K562 (cell line): ENCODE results near the gene CRTAP. TPM values are rescaled to one million over a fixed set of nuclear protein-coding genes. Genes with fewer than 3 reads are reported as not detected.

Source experiments
- ATAC-seq: fragments of 200-7000 bp; cut with Tn5 transposase; 3 replicates; pipeline ENCODE4 v1.9.1; 2020; ENCODE audit warnings: moderate library complexity
- BruUV-seq: library from RNA; stranded (reverse); fragments of 400-500 nt; replicated peaks from 2 replicates; lab custom pipeline; 2021; lab: Mats Ljungman, UMichigan
- CTCF ChIA-PET: fragments of 300-600 bp; formaldehyde crosslinking; extraction: SDS; loops from one replicate; lab custom pipeline; 2021; ENCODE audit warnings: low intra/inter-chr PET ratio; lab: Yijun Ruan, JAX
- POLR2A ChIA-PET: fragments of 300-600, 350-650 bp; sonication (Branson Sonifier 250); formaldehyde crosslinking; extraction: SDS; loops from one replicate; lab custom pipeline; 2021; ENCODE audit warnings: antibody characterized with exemption, inconsistent platforms; lab: Yijun Ruan, JAX
- DNase-seq, 4 experiments: peaks; one replicate each; pipeline versions ENCODE4 v3.0.0 to v3.0.0-alpha.2; 2011 to 2018; ENCODE audit warnings: low spot score in 3 of 4, mixed read lengths in 3 of 4; ENCODE audit errors: extremely low read depth in 1 of 4
- FAIRE-seq: peaks from 2 replicates; lab custom pipeline; 2011; peaks lifted over from hg19 to GRCh38; lab: Jason Lieb, UNC
- H2AFZ ChIP-seq: 2 replicates; pipeline ENCODE4 v1.6.0; 2011; ENCODE audit warnings: low read depth, low read length, control low read depth, inconsistent platforms
- H3K27ac ChIP-seq: fragments of 200-600 bp; 3 replicates; pipeline ENCODE4 v1.8.0; 2011; ENCODE audit warnings: low read depth, mild to moderate bottlenecking, control low read depth, inconsistent platforms, low read length, moderate library complexity, mixed read lengths; ENCODE audit errors: extremely low read depth
- H3K27me3 ChIP-seq, 2 experiments: fragments of 300-600 bp in 1 of 2; 2 replicates in 1 of 2; 3 replicates in 1 of 2; pipeline versions ENCODE4 v1.6.0 to v1.8.0; 2011; ENCODE audit warnings: inconsistent platforms in 2 of 2, low read length in 2 of 2, mild to moderate bottlenecking in 1 of 2, mixed read lengths in 1 of 2, moderate library complexity in 1 of 2; ENCODE audit not compliant: control insufficient read depth in 2 of 2, insufficient read depth in 2 of 2
- H3K36me3 ChIP-seq: fragments of 300-600 bp; 3 replicates; pipeline ENCODE4 v1.8.0; 2011; ENCODE audit warnings: mild to moderate bottlenecking, low read length, inconsistent platforms; ENCODE audit not compliant: control insufficient read depth, insufficient read depth
- H3K4me1 ChIP-seq, 2 experiments: fragments of 200-600 bp in 1 of 2; replicated peaks in 1 of 2; 2 replicates in 1 of 2; 3 replicates in 1 of 2; pipeline versions ENCODE4 v1.5.1 to v1.8.0; 2011; ENCODE audit warnings: inconsistent platforms in 2 of 2, low read length in 2 of 2, mild to moderate bottlenecking in 1 of 2, mixed read lengths in 1 of 2, moderate library complexity in 1 of 2; ENCODE audit not compliant: control insufficient read depth in 2 of 2, insufficient read depth in 2 of 2
- H3K4me2 ChIP-seq: 2 replicates; pipeline ENCODE4 v1.6.1; 2011; ENCODE audit warnings: low read length, control low read depth, inconsistent platforms, mixed read lengths; ENCODE audit not compliant: insufficient read depth
- H3K4me3 ChIP-seq: fragments of 200-600 bp; sonication (generic), shearing (Covaris generic); 2 replicates; pipeline ENCODE4 v1.5.1; 2016; ENCODE audit warnings: control low read depth, inconsistent platforms
- H3K79me2 ChIP-seq: fragments of 200-600 bp; 3 replicates; pipeline ENCODE4 v1.8.0; 2011; ENCODE audit warnings: low read length, inconsistent platforms; ENCODE audit not compliant: control insufficient read depth, insufficient read depth
- H3K9ac ChIP-seq, 2 experiments: 2 replicates each; pipeline versions ENCODE4 v1.6.0 to v1.6.1; 2011; ENCODE audit warnings: low read depth in 2 of 2, low read length in 2 of 2, control low read depth in 1 of 2, inconsistent platforms in 1 of 2, mild to moderate bottlenecking in 1 of 2, mixed read lengths in 1 of 2; ENCODE audit not compliant: insufficient read depth in 1 of 2
- H3K9me1 ChIP-seq: one replicate; pipeline ENCODE4 v1.6.0; 2011; ENCODE audit warnings: inconsistent platforms, mild to moderate bottlenecking, low read length, moderate library complexity; ENCODE audit not compliant: control insufficient read depth, insufficient read depth
- H3K9me3 ChIP-seq: replicated peaks from 2 replicates; pipeline ENCODE4 v1.5.1; 2011; ENCODE audit warnings: low read depth, low read length, inconsistent platforms; ENCODE audit not compliant: control insufficient read depth, insufficient read depth
- H4K20me1 ChIP-seq: replicated peaks from 2 replicates; pipeline ENCODE4 v1.6.1; 2011; ENCODE audit warnings: low read length, inconsistent platforms, mixed read lengths; ENCODE audit not compliant: control insufficient read depth, insufficient read depth
- ELF2 ChIP-seq: fragments of 250-450 bp; sonication (Bioruptor Pico); IDR thresholded peaks from 2 replicates; pipeline ENCODE4 v1.5.0; 2021; ENCODE audit warnings: mild to moderate bottlenecking
- FOXM1 ChIP-seq, 2 experiments: fragments of 450-650 bp in 1 of 2; sonication (generic) in 1 of 2; formaldehyde crosslinking in 1 of 2; IDR thresholded peaks; 2 replicates each; pipeline versions ENCODE4 v1.6.1 to v1.9.0; 2017 to 2022; ENCODE audit warnings: low read depth in 2 of 2, mild to moderate bottlenecking in 2 of 2, missing genetic modification reagents in 1 of 2, moderate library complexity in 1 of 2
- MEIS2 ChIP-seq: fragments of 450-650 bp; IDR thresholded peaks from 2 replicates; pipeline ENCODE4 v1.6.1; 2014; ENCODE audit warnings: mild to moderate bottlenecking; ENCODE audit not compliant: partially characterized antibody
- NFRKB ChIP-seq: fragments of 450-650 bp; IDR thresholded peaks from 2 replicates; pipeline ENCODE4 v1.6.1; 2016; ENCODE audit warnings: low read depth
- WGBS: fragments of 100-300 bp; shearing (Covaris generic); methylation state at CpG from one replicate; pipeline ENCODE4 v1.1.6; 2016; ENCODE audit warnings: low coverage, mixed read lengths; ENCODE audit not compliant: insufficient coverage; ENCODE audit errors: missing lambda C conversion rate; 5-methylcytosine and 5-hydroxymethylcytosine counted together
- in situ Hi-C: fragments of 300-500 bp; cut with MboI; formaldehyde crosslinking; loops from 4 replicates; pipeline ENCODE4 v1.15.0; 2018; ENCODE audit warnings: inconsistent platforms, mixed read lengths
- intact Hi-C: fragments of 100-400 bp; cut with micrococcal nuclease; formaldehyde crosslinking; loops from 2 replicates; pipeline ENCODE4 v1.14.2; 2022
- polyA plus RNA-seq, 8 experiments: library from polyadenylated mRNA; depleted of rRNA in 4 of 8; stranded (reverse) in 5 of 8; unstranded in 3 of 8; fragments of >200 nt; fragmentation: Nextera tagmentation in 2 of 8; fragmentation: Illumina TruSeq in 1 of 8; extraction: Ambion mirVana in 2 of 8; extraction: Trizol in 1 of 8; gene quantifications; 2 replicates each; pipeline versions ENCODE4 v1.2.1 to v1.2.3, GENCODE V29; 2011 to 2014; ENCODE audit warnings: inconsistent platforms in 1 of 8, missing spikeins in 1 of 8
- total RNA-seq, 7 experiments: library from RNA; depleted of rRNA in 6 of 7; stranded (reverse); fragments of >200 nt in 6 of 7; fragmentation: Illumina TruSeq in 2 of 7; extraction: Trizol in 2 of 7; gene quantifications; 2 replicates each; pipeline versions ENCODE4 v1.2.1 to v1.2.3, GENCODE V29; 2011 to 2021; ENCODE audit warnings: low replicate concordance in 1 of 7

The CRTAP gene
- total and polyA plus RNA-seq, 9 of the 15 experiments (the other 6 are each of a cell fraction or from before 2014, with no cell fraction given) = 10.0 to 121 (median 53.0) TPM

DNA sequence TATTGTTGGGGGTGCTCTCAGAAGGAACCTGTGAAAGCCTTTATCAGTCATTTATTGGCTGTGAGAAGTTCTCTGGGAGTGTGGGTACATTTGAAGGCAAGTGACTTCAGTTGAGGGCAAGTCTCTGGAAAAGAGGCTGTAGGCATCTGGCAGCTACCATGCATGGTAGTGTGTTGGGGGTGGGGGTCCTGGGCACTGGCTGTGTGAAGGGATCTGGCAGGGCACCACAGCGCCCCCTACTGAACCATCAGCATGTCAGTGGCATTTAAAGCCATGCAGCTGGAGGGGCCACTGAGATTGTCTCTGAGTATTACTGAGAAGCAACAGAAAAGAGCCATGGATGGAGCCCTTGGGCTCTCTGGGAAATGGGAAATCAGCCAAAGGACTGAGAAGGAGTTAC, 30.6 kb downstream of the CRTAP start (continued):
- TF ChIP-seq MEIS2 = peak; percentile 29
- TF ChIP-seq ELF2 (CRISPR knock-in tag) = 0 out of 2 replicates have a peak, but pooled peaks have one; percentile 38

DNA sequence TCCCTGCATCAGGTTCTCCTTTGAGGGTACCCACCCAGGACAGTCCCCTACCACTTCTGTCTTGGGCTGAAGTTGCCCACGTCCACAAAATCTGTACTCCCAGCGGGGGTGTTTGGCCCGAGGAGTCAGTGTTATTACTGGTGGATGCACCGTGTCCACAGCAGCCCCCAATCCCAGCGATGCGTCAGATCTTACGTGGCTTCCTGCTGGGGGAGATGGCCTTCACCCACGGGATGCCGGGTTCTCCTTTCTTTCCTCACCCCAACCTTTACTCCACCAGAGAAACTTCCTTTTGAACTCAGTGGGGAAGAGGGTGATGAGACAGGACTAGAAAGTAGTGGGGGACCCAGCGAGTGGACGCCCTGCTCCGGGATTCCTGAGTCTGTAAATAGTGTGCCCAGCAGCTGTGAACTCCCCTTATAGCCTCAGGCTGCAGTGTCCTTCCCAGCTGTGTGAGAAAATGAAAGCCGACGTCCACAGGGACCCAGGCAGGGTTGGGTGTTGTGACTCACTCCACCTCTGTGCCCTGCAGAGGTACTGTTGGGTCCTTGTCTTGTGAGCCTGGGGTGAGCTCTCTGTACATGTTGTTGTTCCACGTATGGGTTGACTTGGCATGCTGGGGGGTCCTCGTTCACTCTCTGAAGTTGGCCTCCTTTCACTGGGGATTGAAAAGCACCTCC, 31.5 kb downstream of the CRTAP start:
- Histone ChIP-seq H3K9me3 (no peaks in the 10 kb centered on the region), H4K20me1 (no peaks in the 10 kb centered on the region), H3K79me2 (no peaks in the 10 kb centered on the region), H3K9me1 (no peaks in the 10 kb centered on the region), H3K27ac (no peak overlapping the region), H3K27me3 (peaks cover 3 to 8% of the 10 kb centered on the region in 2 experiments; a peak in 3 of 5 replicates), H3K4me3 (no peak overlapping the region), H3K9ac (no peak overlapping the region), H3K36me3 (peaks cover 9% of the 10 kb centered on the region; the same call in 2 of the 3 replicates), H2AFZ (no peak overlapping the region), H3K4me1 (no peaks in the 10 kb centered on the region), H3K4me2 (no peak overlapping the region)
- no TSS peak for BruUV-seq
- ATAC-seq (no peak), DNase-seq (no peak), FAIRE-seq (no peak)
- WGBS = 54% methylated on average over 16 of the region's 16 CpGs
- intact Hi-C loops (no loop called here), in situ Hi-C loops (no loop called here)
- ChIA-PET CTCF (interaction anchor here (0.6 to 0.7 kb wide), 2 partner anchors 14 to 231 kb away, joined by 3 read pairs; no protein-coding TSS in a partner anchor), POLR2A (interaction anchor here (0.6 kb wide), 2 partner anchors 28 to 879 kb away, joined by 3 read pairs; no protein-coding TSS in a partner anchor)
- TF ChIP-seq FOXM1 (IDR thresholded peaks at IDR 0.05; ENCODE audit: low read depth) (no peak), FOXM1 (CRISPR knock-in tag; IDR thresholded peaks at IDR 0.05; ENCODE audit: low read depth) (no peak), NFRKB (no peak)
